Embryonic facial prominence (tissue), 1 donor: ENCODE measurements around the gene SFTA2.
"Not testable (repeated sequence)": the region's sequence is repeated elsewhere in the genome, so short reads cannot be mapped to it uniquely, and the experiment has no call there.

Experiments
- DNase-seq: peaks from one replicate; pipeline ENCODE4 v3.0.0-alpha.2; 2016; ENCODE audit errors: extremely low spot score

The SFTA2 gene

DNA sequence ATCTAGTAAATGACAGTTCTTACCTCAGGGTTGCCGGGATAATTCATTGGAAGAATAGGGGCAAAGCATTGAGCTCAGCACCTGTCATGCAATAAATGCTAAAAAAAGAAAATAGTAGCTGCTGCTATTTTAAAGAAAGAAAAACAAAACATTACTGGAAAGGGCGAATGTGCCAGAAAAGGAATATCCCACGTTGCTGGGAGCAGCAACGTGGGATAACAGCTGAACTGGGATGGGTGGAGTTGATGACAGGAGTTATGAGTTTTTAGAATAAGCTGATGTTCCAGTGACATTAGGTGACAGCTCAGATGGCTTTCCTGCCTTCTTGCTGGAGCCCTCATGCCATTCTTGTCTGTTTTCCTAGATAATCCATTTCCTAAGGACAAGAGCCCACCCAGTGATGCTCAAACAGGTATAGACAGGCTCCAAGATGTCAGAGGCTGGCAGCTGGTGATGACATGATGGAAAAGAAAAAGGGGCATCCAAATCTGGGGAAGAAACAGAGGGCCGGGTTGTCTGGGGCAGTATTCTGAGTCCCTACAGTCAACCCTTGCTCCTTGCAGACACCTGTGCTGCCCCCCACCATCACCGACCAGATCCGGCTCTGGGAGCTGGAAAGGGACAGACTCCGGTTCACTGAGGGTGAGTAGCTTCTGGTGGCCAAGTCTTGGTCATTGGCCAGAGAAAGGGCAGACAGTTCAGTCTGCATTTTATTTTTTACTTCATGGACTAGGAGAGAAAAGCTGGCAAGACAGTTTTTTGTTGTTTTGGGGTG is 19.0 kb downstream of the SFTA2 start:
- no peak for DNase-seq

DNA sequence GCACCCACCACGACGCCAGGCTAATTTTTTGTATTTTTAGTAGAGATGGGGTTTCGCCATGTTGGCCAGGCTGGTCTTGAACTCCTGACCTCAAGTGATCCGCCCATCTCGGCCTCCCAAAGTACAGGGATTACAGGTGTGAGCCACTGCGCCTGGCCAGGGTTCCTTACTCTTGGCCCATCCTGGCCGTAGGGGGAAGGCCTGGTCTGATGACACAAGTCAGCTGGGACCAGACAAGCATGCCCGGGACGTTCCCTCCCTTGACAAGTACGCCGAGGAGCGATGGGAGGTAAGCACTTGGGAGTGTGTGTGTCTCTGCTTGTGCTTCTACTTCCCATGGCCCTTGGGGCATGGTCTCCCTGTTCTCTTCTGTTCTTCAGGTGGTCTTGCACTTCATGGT is 21.5 kb downstream of the SFTA2 start:
- not testable (repeated sequence) for DNase-seq

GRCh38 chr6:30908700-30909099 is 23.3 kb downstream of the SFTA2 start:
- DNase-seq: no peak

DNA sequence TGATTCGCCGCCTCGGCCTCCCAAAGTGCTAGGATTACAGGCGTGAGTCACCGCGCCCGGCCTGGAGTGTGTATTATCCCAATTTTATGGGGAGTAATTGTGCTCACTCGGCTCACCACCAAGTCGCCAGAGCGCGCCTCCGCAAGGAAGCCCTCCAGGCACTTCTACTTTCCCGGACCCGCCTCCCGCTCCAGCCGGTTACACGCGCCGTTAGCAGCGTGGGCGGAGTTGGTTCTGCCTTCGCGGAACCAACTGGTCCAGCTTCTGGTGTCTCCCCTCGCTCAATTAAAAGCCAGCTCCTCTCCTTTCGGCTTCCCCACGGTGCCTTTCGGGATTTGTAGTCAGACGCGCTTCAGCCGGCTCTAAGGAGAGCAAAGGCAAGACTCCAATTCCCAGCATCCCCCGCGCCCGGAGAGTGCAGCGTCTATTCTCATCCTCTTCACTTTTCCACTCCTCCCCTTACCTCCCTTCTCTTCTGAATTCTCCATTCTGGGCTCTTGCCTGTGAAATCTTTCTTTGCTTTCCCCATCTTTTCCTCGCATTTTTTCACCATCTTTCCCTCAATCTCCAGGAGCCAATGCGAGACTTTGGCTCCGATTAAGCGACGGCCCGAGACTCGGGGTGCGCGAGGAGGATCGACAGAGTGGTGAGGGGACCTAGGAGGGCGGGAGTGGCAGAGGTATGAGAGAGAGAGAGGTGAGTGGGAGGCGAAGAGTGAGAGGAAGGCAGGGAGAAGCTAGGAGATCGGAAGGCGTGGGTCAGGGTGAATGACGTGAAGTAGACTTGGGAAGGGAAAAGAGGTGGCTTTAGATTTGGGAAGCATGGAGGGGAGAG is 24.0 kb downstream of the SFTA2 start, which contains the start of gene GTF2H4:
Gene GTF2H4, plus strand, starts transcription at position 450 of the 834 bp plus-strand sequence.
- peak; percentile 96 for DNase-seq

GRCh38 chr6:30907290-30907757 is 24.6 kb downstream of the SFTA2 start:
- DNase-seq: not testable (repeated sequence)

- no peak for DNase-seq
These were observed 28.7 kb downstream of the SFTA2 start for GRCh38 chr6:30903236-30903635.

- no peak for DNase-seq
These were observed 29.3 kb downstream of the SFTA2 start for GRCh38 chr6:30902709-30903108.

- not testable (repeated sequence) for DNase-seq
These were observed 29.8 kb downstream of the SFTA2 start for GRCh38 chr6:30902196-30902595.

- DNase-seq: no peak
These were observed 30.5 kb downstream of the SFTA2 start for GRCh38 chr6:30901436-30901835.

DNA sequence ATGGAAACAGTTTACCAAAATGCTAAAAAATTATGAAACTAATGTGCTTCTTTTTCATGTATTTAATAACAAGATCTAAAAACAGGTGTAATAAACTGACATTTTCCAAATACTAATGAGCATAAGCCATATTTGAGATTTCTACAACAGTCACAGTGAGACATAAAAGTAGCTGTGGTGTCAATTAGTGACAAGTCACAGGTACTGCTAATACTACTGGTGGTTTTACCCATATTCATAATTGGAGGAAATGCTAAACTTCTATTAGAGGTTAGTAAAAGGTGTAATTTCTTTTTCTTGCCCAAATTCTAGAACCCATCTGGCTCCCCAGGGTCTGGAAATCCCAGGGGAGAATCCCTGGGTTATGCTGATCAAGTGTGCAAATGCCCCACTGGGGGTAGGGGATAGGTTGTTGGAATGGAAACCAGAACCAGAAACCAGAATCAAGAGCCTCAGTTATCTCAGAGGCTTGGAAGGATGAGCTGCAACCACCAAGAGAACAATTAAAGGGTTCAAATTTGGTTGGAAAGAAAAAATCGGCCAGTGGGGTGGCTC is 31.0 kb downstream of the SFTA2 start:
- DNase-seq: no peak

DNA sequence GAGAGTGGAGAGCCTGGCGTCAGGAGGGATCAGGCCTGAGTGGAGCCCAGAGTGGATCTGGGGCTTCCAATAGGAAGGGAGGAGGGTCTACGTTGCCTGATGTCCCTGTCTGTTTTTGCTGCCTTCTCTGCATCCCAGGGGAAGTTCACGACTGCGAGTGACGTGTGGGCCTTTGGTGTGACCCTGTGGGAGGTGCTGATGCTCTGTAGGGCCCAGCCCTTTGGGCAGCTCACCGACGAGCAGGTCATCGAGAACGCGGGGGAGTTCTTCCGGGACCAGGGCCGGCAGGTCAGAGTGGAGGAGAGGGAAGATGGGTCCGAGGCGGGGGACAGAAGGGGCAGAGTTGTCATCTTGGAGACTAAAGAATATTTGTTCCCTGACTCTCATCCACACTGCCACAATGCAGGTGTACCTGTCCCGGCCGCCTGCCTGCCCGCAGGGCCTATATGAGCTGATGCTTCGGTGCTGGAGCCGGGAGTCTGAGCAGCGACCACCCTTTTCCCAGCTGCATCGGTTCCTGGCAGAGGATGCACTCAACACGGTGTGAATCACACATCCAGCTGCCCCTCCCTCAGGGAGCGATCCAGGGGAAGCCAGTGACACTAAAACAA is 33.1 kb downstream of the SFTA2 start:
- DNase-seq: no peak

DNA sequence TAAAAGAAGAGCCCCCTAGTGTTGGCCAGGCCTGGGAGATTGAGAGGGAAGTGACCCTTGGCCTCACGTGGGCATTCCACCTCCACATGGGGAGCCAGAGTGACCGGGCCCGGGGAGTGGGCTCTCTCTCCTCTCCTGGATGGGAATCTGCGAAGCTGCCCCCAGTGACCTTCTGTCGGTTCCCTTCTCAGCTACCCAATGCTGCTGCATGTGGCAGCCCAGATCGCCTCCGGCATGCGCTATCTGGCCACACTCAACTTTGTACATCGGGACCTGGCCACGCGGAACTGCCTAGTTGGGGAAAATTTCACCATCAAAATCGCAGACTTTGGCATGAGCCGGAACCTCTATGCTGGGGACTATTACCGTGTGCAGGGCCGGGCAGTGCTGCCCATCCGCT is 34.1 kb downstream of the SFTA2 start:
- DNase-seq: no peak

GRCh38 chr6:30896541-30896940 is 35.4 kb downstream of the SFTA2 start:
- DNase-seq: no peak

GRCh38 chr6:30895343-30895742 is 36.6 kb downstream of the SFTA2 start:
- DNase-seq: no peak

DNA sequence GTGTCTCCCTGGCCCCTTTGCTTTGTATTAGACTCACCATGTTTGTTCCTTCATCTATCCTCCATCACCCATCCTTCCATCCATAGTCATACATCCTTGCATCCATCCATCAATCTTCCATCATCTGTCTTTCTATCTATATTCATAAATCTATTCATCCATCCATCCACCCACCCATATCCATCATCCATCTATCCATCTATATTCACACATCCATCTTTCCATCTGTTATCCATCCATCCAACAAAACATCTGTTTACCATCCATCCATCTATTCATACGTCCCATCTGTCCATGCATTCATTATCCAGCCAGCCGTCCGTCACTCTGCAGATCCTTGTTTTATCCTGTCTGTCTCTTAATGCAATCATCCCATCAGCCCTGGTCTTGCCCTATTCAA is 37.0 kb downstream of the SFTA2 start:
- no peak for DNase-seq

- DNase-seq: no peak
These were observed 37.6 kb downstream of the SFTA2 start for GRCh38 chr6:30894381-30894780.

DNA sequence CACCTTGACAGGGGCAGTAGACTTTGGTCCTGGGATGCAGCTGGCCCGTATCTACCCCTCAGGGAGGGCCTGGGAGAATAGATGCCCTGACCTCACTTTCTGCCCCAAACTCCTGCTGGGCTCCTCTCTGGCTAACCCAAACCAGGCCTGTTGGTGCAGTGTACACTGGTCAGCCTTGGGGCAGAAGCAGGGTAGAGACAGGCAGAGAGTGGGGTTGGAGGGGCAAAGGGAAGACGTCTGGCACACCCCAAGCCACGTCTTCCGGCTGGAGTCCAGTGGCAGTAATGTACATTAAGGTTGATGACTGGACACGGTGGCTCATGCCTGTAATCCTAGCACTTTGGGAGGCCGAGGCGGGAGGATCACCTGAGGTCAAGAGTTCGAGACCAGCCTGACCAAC is 38.3 kb downstream of the SFTA2 start:
- DNase-seq: no peak

GRCh38 chr6:30893001-30893591 is 38.9 kb downstream of the SFTA2 start:
- DNase-seq: no peak

DNA sequence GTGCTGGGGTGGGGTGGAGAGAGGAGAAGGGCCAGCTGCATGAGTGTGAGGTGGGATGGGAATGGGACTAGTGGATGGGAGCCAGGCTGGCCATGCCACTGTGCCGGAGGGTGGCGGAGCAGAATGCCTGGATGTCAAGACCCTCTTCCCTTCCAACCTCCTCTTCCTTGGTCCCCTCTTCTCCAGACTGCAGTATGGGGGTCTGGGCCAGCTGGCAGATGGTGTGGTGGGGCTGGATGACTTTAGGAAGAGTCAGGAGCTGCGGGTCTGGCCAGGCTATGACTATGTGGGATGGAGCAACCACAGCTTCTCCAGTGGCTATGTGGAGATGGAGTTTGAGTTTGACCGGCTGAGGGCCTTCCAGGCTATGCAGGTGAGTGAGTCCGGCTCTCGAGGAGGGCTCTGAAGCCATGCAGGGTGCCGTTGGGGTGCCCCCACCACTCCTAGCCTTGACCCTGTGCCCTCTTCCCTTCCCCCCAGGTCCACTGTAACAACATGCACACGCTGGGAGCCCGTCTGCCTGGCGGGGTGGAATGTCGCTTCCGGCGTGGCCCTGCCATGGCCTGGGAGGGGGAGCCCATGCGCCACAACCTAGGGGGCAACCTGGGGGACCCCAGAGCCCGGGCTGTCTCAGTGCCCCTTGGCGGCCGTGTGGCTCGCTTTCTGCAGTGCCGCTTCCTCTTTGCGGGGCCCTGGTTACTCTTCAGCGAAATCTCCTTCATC is 40.0 kb downstream of the SFTA2 start:
- no peak for DNase-seq

DNA sequence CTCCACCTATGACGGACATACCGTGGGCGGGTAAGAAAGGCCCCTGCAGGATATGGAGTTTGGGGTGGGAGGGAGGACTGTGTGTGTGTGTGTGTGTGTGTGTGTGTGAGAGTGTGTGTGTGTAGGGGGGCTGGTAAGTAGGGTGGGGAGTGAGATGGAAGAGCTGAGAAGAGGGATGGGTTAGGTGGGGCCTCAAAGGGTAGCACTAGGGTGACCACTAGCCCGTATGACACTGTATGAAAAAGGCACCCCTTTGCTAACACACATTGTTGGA is 40.6 kb downstream of the SFTA2 start:
- no peak for DNase-seq
